Nephron progenitor cell (in vitro differentiated cells): Measurements from ENCODE around the gene SLK.
A peak's percentile ranks its signal among the peaks of the same experiment; 100 is the strongest.

Experiments
- DNase-seq: peaks from one replicate; pipeline ENCODE4 v3.0.0; 2021
- H3K27ac Mint-ChIP-seq: 2 replicates; pipeline ENCODE4 v1.8.0; 2021; ENCODE audit warnings: mild to moderate bottlenecking, moderate library complexity, mixed read lengths
- H3K27me3 Mint-ChIP-seq: 2 replicates; pipeline ENCODE4 v1.8.0; 2021; ENCODE audit warnings: mild to moderate bottlenecking, low read depth, mixed read lengths; ENCODE audit not compliant: poor library complexity
- H3K36me3 Mint-ChIP-seq: 2 replicates; pipeline ENCODE4 v1.8.0; 2021; ENCODE audit warnings: low read depth, mixed read lengths
- H3K4me1 Mint-ChIP-seq: 2 replicates; pipeline ENCODE4 v1.8.0; 2021; ENCODE audit warnings: mixed read lengths
- H3K4me3 Mint-ChIP-seq: 2 replicates; pipeline ENCODE4 v1.8.0; 2021; ENCODE audit warnings: mild to moderate bottlenecking, moderate library complexity, mixed read lengths
- H3K9me3 Mint-ChIP-seq: 2 replicates; pipeline ENCODE4 v1.8.0; 2021; ENCODE audit warnings: mild to moderate bottlenecking, moderate library complexity, mixed read lengths
- CTCF ChIP-seq: fragments of 200-600 bp; sonication (generic); IDR thresholded peaks from 2 replicates; pipeline ENCODE4 v1.5.0; 2021; ENCODE audit warnings: antibody characterized with exemption

Gene SLK

GRCh38 chr10:104069613-104070012 is 102.7 kb downstream of the SLK start:
- TF ChIP-seq CTCF = no peak
- peak; percentile 23 for DNase-seq
- peaks cover 7% of the 10 kb centered on the region for H3K27me3 Mint-ChIP-seq
- peak overlapping the region; percentile 7 for H3K4me3 Mint-ChIP-seq
- H3K9me3 Mint-ChIP-seq = no peaks in the 10 kb centered on the region
- H3K27ac Mint-ChIP-seq = peak overlapping the region; percentile 96
- H3K36me3 Mint-ChIP-seq = no peaks in the 10 kb centered on the region
- peaks cover 78% of the 10 kb centered on the region for H3K4me1 Mint-ChIP-seq

GRCh38 chr10:104072786-104073185 is 105.8 kb downstream of the SLK start:
- Mint-ChIP-seq H3K27me3 (peaks cover 7% of the 10 kb centered on the region), H3K4me1 (peaks cover 48% of the 10 kb centered on the region), H3K36me3 (no peaks in the 10 kb centered on the region), H3K27ac (no peak overlapping the region), H3K9me3 (no peaks in the 10 kb centered on the region), H3K4me3 (no peak overlapping the region)
- no peak for TF ChIP-seq CTCF
- DNase-seq = no peak

- no peak overlapping the region for H3K4me3 Mint-ChIP-seq
- no peak for TF ChIP-seq CTCF
- peaks cover 10% of the 10 kb centered on the region for H3K27me3 Mint-ChIP-seq
- H3K9me3 Mint-ChIP-seq = no peaks in the 10 kb centered on the region
- H3K4me1 Mint-ChIP-seq = peaks cover 37% of the 10 kb centered on the region
- no peak for DNase-seq
- H3K27ac Mint-ChIP-seq = no peak overlapping the region
- H3K36me3 Mint-ChIP-seq = no peaks in the 10 kb centered on the region
These were observed 107.6 kb downstream of the SLK start for GRCh38 chr10:104074505-104074904.

GRCh38 chr10:104076743-104077160 is 109.8 kb downstream of the SLK start:
- no peak for TF ChIP-seq CTCF
- H3K27ac Mint-ChIP-seq = no peak overlapping the region
- DNase-seq = no peak
- H3K4me3 Mint-ChIP-seq = no peak overlapping the region
- peaks cover 30% of the 10 kb centered on the region for H3K4me1 Mint-ChIP-seq
- no peaks in the 10 kb centered on the region for H3K36me3 Mint-ChIP-seq
- peaks cover 3% of the 10 kb centered on the region for H3K27me3 Mint-ChIP-seq
- H3K9me3 Mint-ChIP-seq = no peaks in the 10 kb centered on the region

- DNase-seq = no peak
- no peaks in the 10 kb centered on the region for H3K9me3 Mint-ChIP-seq
- H3K27ac Mint-ChIP-seq = no peak overlapping the region
- H3K4me1 Mint-ChIP-seq = peaks cover 27% of the 10 kb centered on the region
- no peak overlapping the region for H3K4me3 Mint-ChIP-seq
- no peaks in the 10 kb centered on the region for H3K36me3 Mint-ChIP-seq
- H3K27me3 Mint-ChIP-seq = peaks cover 3% of the 10 kb centered on the region
- no peak for TF ChIP-seq CTCF
These were observed 110.3 kb downstream of the SLK start for GRCh38 chr10:104077247-104077646.

- TF ChIP-seq CTCF = no peak
- no peak overlapping the region for H3K4me3 Mint-ChIP-seq
- no peak for DNase-seq
- peaks cover 31% of the 10 kb centered on the region for H3K4me1 Mint-ChIP-seq
- H3K36me3 Mint-ChIP-seq = no peaks in the 10 kb centered on the region
- no peak overlapping the region for H3K27ac Mint-ChIP-seq
- no peaks in the 10 kb centered on the region for H3K9me3 Mint-ChIP-seq
- peaks cover 3% of the 10 kb centered on the region for H3K27me3 Mint-ChIP-seq
These were observed 110.8 kb downstream of the SLK start for GRCh38 chr10:104077663-104078151.
